GM12878 (cell line): ENCODE results near the gene PNLDC1. TPM values are rescaled to one million over a fixed set of nuclear protein-coding genes. Genes with fewer than 3 reads are reported as not detected.

ENCODE experiments used
- ATAC-seq: fragments of 200-7000 bp; cut with Tn5 transposase; 3 replicates; pipeline ENCODE4 v1.9.1; 2020; ENCODE audit warnings: mild to moderate bottlenecking, moderate library complexity
- BruUV-seq: library from RNA; stranded (reverse); fragments of 400-500 nt; replicated peaks from 2 replicates; lab custom pipeline; 2021; lab: Mats Ljungman, UMichigan
- CTCF ChIA-PET: fragments of 300-600 bp; sonication (Branson Sonifier 250); formaldehyde crosslinking; extraction: SDS; loops from one replicate; lab custom pipeline; 2021; ENCODE audit warnings: inconsistent platforms; lab: Yijun Ruan, JAX
- POLR2A ChIA-PET: fragments of 350-600 bp; formaldehyde crosslinking; extraction: SDS; loops from one replicate; lab custom pipeline; 2021; ENCODE audit warnings: inconsistent platforms; lab: Charles Lee
- RAD21 ChIA-PET: fragments of 300-600 bp; sonication (Branson Sonifier 250); formaldehyde crosslinking; loops from one replicate; lab custom pipeline; 2023; ENCODE audit warnings: antibody characterized with exemption; ENCODE audit not compliant: unreplicated experiment; lab: Charles Lee
- SMC1A ChIA-PET: fragments of 300-600 bp; sonication (Branson Sonifier 250); formaldehyde crosslinking; loops from one replicate; lab custom pipeline; 2023; ENCODE audit not compliant: unreplicated experiment, uncharacterized antibody; lab: Charles Lee
- DNase-seq: peaks from one replicate; pipeline ENCODE4 v3.0.0-alpha.2; 2011; ENCODE audit warnings: low read depth, low spot score
- FAIRE-seq: peaks from 3 replicates; lab custom pipeline; 2011; peaks lifted over from hg19 to GRCh38; lab: Jason Lieb, UNC
- H2AFZ ChIP-seq: 2 replicates; pipeline ENCODE4 v1.6.0; 2011; ENCODE audit warnings: low read depth, low read length, control low read depth; ENCODE audit not compliant: control insufficient read depth
- H3K27ac ChIP-seq: 2 replicates; pipeline ENCODE4 v1.5.1; 2011; ENCODE audit warnings: control low read depth; ENCODE audit not compliant: control insufficient read depth, insufficient read depth
- H3K27me3 ChIP-seq, 2 experiments: replicated peaks in 1 of 2; 2 replicates each; pipeline versions ENCODE4 v1.6.0 to v1.6.1; 2011; ENCODE audit warnings: low read length in 1 of 2; ENCODE audit not compliant: control insufficient read depth in 2 of 2, insufficient read depth in 2 of 2
- H3K36me3 ChIP-seq, 2 experiments: 2 replicates each; pipeline ENCODE4 v1.5.1; 2011; ENCODE audit warnings: low read length in 1 of 2; ENCODE audit not compliant: control insufficient read depth in 2 of 2, insufficient read depth in 2 of 2
- H3K4me1 ChIP-seq: 2 replicates; pipeline ENCODE4 v1.6.1; 2011; ENCODE audit warnings: mild to moderate bottlenecking, low read length, moderate library complexity, mixed read lengths; ENCODE audit not compliant: control insufficient read depth, insufficient read depth
- H3K4me2 ChIP-seq: 2 replicates; pipeline ENCODE4 v1.6.0; 2011; ENCODE audit warnings: control low read depth; ENCODE audit not compliant: control insufficient read depth, insufficient read depth
- H3K4me3 ChIP-seq: fragments of 200-600 bp; sonication (generic); 2 replicates; pipeline ENCODE4 v1.5.1; 2016
- H3K79me2 ChIP-seq: 2 replicates; pipeline ENCODE4 v1.6.0; 2011; ENCODE audit warnings: low read length; ENCODE audit not compliant: control insufficient read depth, insufficient read depth
- H3K9ac ChIP-seq: 2 replicates; pipeline ENCODE4 v1.8.0; 2011; ENCODE audit warnings: low read length, control low read depth, mixed read lengths; ENCODE audit not compliant: control insufficient read depth, insufficient read depth
- H3K9me3 ChIP-seq: replicated peaks from 3 replicates; pipeline ENCODE4 v1.5.1; 2011; ENCODE audit warnings: mild to moderate bottlenecking, low read length; ENCODE audit not compliant: control insufficient read depth, insufficient read depth
- H4K20me1 ChIP-seq: 2 replicates; pipeline ENCODE4 v1.6.0; 2011; ENCODE audit not compliant: control insufficient read depth, insufficient read depth
- RAD21 ChIP-seq: IDR thresholded peaks from 2 replicates; pipeline ENCODE4 v1.6.1; 2011; ENCODE audit warnings: mild to moderate bottlenecking, low read depth, low read length, moderate library complexity; ENCODE audit not compliant: insufficient read depth
- ZBED1 ChIP-seq: IDR thresholded peaks from 2 replicates; pipeline ENCODE4 v1.6.1; 2016; ENCODE audit warnings: borderline replicate concordance
- WGBS: methylation state at CpG from one replicate; pipeline ENCODE4 v1.1.6; 2016; ENCODE audit warnings: low lambda C conversion rate; ENCODE audit not compliant: insufficient replicate concordance, insufficient coverage; ENCODE audit errors: missing lambda C conversion rate; 5-methylcytosine and 5-hydroxymethylcytosine counted together
- in situ Hi-C: fragments of 300-500 bp; cut with MboI; formaldehyde crosslinking; loops from 9 replicates; pipeline ENCODE4 v1.14.3; 2018; ENCODE audit warnings: mixed read lengths
- intact Hi-C: fragments of 100-400 bp; cut with micrococcal nuclease; formaldehyde crosslinking; loops from one replicate; pipeline ENCODE4 v1.14.2; 2022; ENCODE audit not compliant: unreplicated experiment
- polyA plus RNA-seq, 11 experiments: library from polyadenylated mRNA; depleted of rRNA in 4 of 11; unstranded in 6 of 11; stranded (reverse) in 5 of 11; fragments of >200 nt; fragmentation: Nextera tagmentation in 4 of 11; fragmentation: Illumina TruSeq in 1 of 11; extraction: Ambion mirVana in 4 of 11; extraction: Trizol in 1 of 11; gene quantifications; 1 replicate in 1 of 11; 2 replicates in 10 of 11; pipeline versions ENCODE4 v1.2.1 to v1.2.3, GENCODE V29; 2011 to 2016; ENCODE audit warnings: inconsistent platforms in 2 of 11, missing spikeins in 2 of 11, low read depth in 1 of 11
- total RNA-seq, 4 experiments: library from RNA; depleted of rRNA in 3 of 4; stranded (reverse); fragments of >200 nt in 3 of 4; fragmentation: Illumina TruSeq in 1 of 4; extraction: Trizol in 1 of 4; gene quantifications; 2 replicates each; pipeline versions ENCODE4 v1.2.1 to v1.2.3, GENCODE V29; 2013 to 2021
- TF ChIP-seq, protein P1 (sequence below): fragments of 150-350 bp; IDR thresholded peaks from 2 replicates; pipeline ENCODE4 v1.6.1; 2014; ENCODE audit warnings: mild to moderate bottlenecking, low read depth, low read length
- TF ChIP-seq, protein P2 (sequence below), 3 experiments: IDR thresholded peaks in 2 of 3; conservative IDR thresholded peaks in 1 of 3; 2 replicates each; pipeline ENCODE4 v1.5.1; 2011; ENCODE audit warnings: low read depth in 3 of 3, low read length in 3 of 3, mild to moderate bottlenecking in 3 of 3, control low read depth in 2 of 3, moderate library complexity in 2 of 3, inconsistent platforms in 1 of 3, mixed read lengths in 1 of 3; ENCODE audit not compliant: control insufficient read depth in 2 of 3, insufficient read depth in 1 of 3; ENCODE audit errors: extremely low read depth in 1 of 3

The PNLDC1 gene
- total and polyA plus RNA-seq, 10 of the 15 experiments (the other 5 are each of a cell fraction or from before 2014, with no cell fraction given): 0.06 to 0.25 (median 0.09) TPM; not detected in 2

DNA sequence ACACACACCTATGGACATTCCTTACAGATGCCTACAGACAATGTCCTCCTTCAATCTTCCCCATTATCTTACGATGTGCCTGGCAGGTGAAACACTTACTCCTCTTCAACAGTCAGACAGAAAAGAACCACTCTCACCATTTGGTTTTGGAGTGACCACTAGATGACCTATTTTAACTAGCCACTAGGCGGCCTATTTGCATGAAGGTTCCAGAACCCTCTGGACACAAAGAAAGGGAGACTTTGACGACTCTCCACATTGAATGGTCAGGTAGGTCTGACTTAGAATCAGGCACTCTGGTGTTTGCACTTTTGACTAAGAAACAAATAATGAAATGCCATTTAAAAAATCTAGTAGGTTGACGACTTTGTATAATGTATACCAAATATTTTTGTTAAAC, 42.0 kb downstream of the PNLDC1 start:
- H3K9me3 ChIP-seq: no peaks in the 10 kb centered on the region
- RAD21 ChIA-PET: no interaction called here
- DNase-seq: no peak
- H3K79me2 ChIP-seq: no peaks in the 10 kb centered on the region
- no peak overlapping the region for H3K27ac ChIP-seq
- ATAC-seq: peak; percentile 72
- H3K4me2 ChIP-seq: no peak overlapping the region
- H3K4me1 ChIP-seq: no peaks in the 10 kb centered on the region
- in situ Hi-C loops (no loop called here), intact Hi-C loops (no loop called here)
- SMC1A ChIA-PET: no interaction called here
- no peak overlapping the region for H3K9ac ChIP-seq
- 46% methylated on average over 4 of the region's 4 CpGs for WGBS
- BruUV-seq: no TSS peak
- H2AFZ ChIP-seq: no peak overlapping the region
- CTCF ChIA-PET: no interaction called here
- TF ChIP-seq RAD21 (0 out of 2 replicates have a peak, but pooled peaks have one; percentile 15), ZBED1 (no peak)
- TF ChIP-seq, protein P1, sequence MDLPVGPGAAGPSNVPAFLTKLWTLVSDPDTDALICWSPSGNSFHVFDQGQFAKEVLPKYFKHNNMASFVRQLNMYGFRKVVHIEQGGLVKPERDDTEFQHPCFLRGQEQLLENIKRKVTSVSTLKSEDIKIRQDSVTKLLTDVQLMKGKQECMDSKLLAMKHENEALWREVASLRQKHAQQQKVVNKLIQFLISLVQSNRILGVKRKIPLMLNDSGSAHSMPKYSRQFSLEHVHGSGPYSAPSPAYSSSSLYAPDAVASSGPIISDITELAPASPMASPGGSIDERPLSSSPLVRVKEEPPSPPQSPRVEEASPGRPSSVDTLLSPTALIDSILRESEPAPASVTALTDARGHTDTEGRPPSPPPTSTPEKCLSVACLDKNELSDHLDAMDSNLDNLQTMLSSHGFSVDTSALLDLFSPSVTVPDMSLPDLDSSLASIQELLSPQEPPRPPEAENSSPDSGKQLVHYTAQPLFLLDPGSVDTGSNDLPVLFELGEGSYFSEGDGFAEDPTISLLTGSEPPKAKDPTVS: 0 out of 2 replicates have a peak, but pooled peaks have one; percentile 23
- TF ChIP-seq, protein P2, sequence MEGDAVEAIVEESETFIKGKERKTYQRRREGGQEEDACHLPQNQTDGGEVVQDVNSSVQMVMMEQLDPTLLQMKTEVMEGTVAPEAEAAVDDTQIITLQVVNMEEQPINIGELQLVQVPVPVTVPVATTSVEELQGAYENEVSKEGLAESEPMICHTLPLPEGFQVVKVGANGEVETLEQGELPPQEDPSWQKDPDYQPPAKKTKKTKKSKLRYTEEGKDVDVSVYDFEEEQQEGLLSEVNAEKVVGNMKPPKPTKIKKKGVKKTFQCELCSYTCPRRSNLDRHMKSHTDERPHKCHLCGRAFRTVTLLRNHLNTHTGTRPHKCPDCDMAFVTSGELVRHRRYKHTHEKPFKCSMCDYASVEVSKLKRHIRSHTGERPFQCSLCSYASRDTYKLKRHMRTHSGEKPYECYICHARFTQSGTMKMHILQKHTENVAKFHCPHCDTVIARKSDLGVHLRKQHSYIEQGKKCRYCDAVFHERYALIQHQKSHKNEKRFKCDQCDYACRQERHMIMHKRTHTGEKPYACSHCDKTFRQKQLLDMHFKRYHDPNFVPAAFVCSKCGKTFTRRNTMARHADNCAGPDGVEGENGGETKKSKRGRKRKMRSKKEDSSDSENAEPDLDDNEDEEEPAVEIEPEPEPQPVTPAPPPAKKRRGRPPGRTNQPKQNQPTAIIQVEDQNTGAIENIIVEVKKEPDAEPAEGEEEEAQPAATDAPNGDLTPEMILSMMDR (IDR thresholded peaks at IDR 0.05 in 2 of 3, conservative IDR thresholded peaks at IDR 0.05 in 1 of 3; ENCODE audit: control insufficient read depth in 2 of 3, extremely low read depth in 1 of 3, insufficient read depth in 1 of 3, low read depth in 3 of 3, low read length in 3 of 3): peak in 1 of 3 experiments; percentile 15; a peak in 1 of 6 replicates
- no peak for FAIRE-seq
- POLR2A ChIA-PET: no interaction called here
- no peak overlapping the region for H3K4me3 ChIP-seq
- H3K36me3 ChIP-seq: no peaks in the 10 kb centered on the region
- no peaks in the 10 kb centered on the region for H4K20me1 ChIP-seq
- H3K27me3 ChIP-seq: no peaks in the 10 kb centered on the region
